Left hindlimb (tissue), 1 donor: ENCODE data around the gene ZNF692.
"Not testable (repeated sequence)": the region's sequence is repeated elsewhere in the genome, so short reads cannot be mapped to it uniquely, and the experiment has no call there.

Experiments
- DNase-seq: peaks from one replicate; pipeline ENCODE4 v3.0.0-alpha.2; 2018

Gene ZNF692

GRCh38 chr1:248848602-248849001 is 10.3 kb downstream of the ZNF692 start:
- DNase-seq = no peak

GRCh38 chr1:248847956-248848561 is 10.8 kb downstream of the ZNF692 start:
- no peak for DNase-seq

GRCh38 chr1:248847181-248847955 is 11.5 kb downstream of the ZNF692 start:
- DNase-seq = no peak

GRCh38 chr1:248844526-248844925 is 14.4 kb downstream of the ZNF692 start:
- no peak for DNase-seq

GRCh38 chr1:248843687-248844086 is 15.2 kb downstream of the ZNF692 start:
- DNase-seq = no peak

GRCh38 chr1:248842781-248843331 is 16.0 kb downstream of the ZNF692 start:
- DNase-seq = no peak

GRCh38 chr1:248841702-248842395 is 17.0 kb downstream of the ZNF692 start:
- no peak for DNase-seq

GRCh38 chr1:248840946-248841345 is 17.9 kb downstream of the ZNF692 start:
- DNase-seq = no peak

GRCh38 chr1:248839168-248839555 is 19.7 kb downstream of the ZNF692 start:
- no peak for DNase-seq

- DNase-seq = peak; percentile 92
Measured at GRCh38 chr1:248838357-248839167, 20.3 kb downstream of the ZNF692 start.

- DNase-seq = peak; percentile 99
Measured at GRCh38 chr1:248837781-248838356, 21.0 kb downstream of the ZNF692 start, which contains the start of gene ZNF672. Gene ZNF672 (plus strand): TSS chr1:248838224. CDS start chr1:248847275, 9,051 bp downstream.

- no peak for DNase-seq
Measured at GRCh38 chr1:248837045-248837780, 21.7 kb downstream of the ZNF692 start.

- no peak for DNase-seq
Measured at GRCh38 chr1:248834343-248834940, 24.4 kb downstream of the ZNF692 start.

GRCh38 chr1:248831842-248832241 is 27.0 kb downstream of the ZNF692 start:
- no peak for DNase-seq

GRCh38 chr1:248830718-248831017 is 28.2 kb downstream of the ZNF692 start:
- not testable (repeated sequence) for DNase-seq

- no peak for DNase-seq
Measured at GRCh38 chr1:248828845-248829244, 30.0 kb downstream of the ZNF692 start.

- DNase-seq = peak; percentile 97
Measured at GRCh38 chr1:248825909-248826760, 32.8 kb downstream of the ZNF692 start, which contains the start of gene SH3BP5L. Gene SH3BP5L (minus strand): TSS chr1:248825915. CDS start chr1:248824935, 980 bp downstream.

- DNase-seq = no peak
Measured at GRCh38 chr1:248825573-248825908, 33.3 kb downstream of the ZNF692 start.

GRCh38 chr1:248825136-248825535 is 33.7 kb downstream of the ZNF692 start:
- DNase-seq = no peak

- DNase-seq = no peak
Measured at GRCh38 chr1:248824701-248825100, 34.2 kb downstream of the ZNF692 start.
